Tibial nerve (tissue), 3 donors: ENCODE data around the gene PHLDA1.

ENCODE experiments used
- CTCF ChIP-seq, 5 experiments: fragments of 200-600 bp in 3 of 5; fragments of 450-650 bp in 2 of 5; sonication (generic) in 3 of 5; IDR thresholded peaks; one replicate each; pipeline ENCODE4 v1.5.1; 2016 to 2019; ENCODE audit warnings: antibody characterized with exemption in 5 of 5, mild to moderate bottlenecking in 3 of 5, moderate library complexity in 2 of 5
- POLR2A ChIP-seq, 2 donors: fragments of 450-650 bp; IDR thresholded peaks; one replicate each; pipeline ENCODE4 v1.6.1; 2017; ENCODE audit warnings: antibody characterized with exemption in 2 of 2, mild to moderate bottlenecking in 2 of 2, moderate library complexity in 2 of 2

DNA sequence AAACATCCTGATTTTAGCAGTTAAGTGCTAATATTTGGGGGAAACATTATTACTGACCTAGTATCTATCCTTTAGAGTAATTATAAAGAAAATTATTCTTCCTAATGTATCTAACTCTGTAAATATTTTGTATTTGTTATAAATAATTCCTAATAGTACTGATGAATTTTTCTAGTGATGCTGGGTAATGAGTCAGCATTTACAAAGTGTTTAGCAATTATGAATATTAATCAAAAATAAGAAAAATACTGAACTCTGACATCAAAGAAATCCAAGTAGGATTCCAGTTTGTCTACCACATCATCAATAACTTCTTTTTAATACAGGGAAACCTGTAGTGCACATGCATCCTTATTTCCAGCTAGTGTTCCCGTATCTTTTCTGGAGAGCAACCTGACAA, 43.9 kb upstream of the PHLDA1 start:
- no peak for TF ChIP-seq POLR2A (IDR thresholded peaks at IDR 0.05)
- TF ChIP-seq CTCF (IDR thresholded peaks at IDR 0.05) = no peak
